SK-N-SH (cell line): ENCODE measurements around the gene ZC3H12A. TPM values are rescaled to one million over a fixed set of nuclear protein-coding genes. Genes with fewer than 3 reads are reported as not detected.

Experiments
- CTCF ChIA-PET: fragments of 300-600, 350-600 bp; formaldehyde crosslinking; extraction: SDS; loops from one replicate; lab custom pipeline; 2021; lab: Yijun Ruan, JAX
- POLR2A ChIA-PET: fragments of 350-600 bp; sonication (Branson Sonifier 250); formaldehyde crosslinking; extraction: SDS; loops from one replicate; lab custom pipeline; 2020; ENCODE audit warnings: antibody characterized with exemption, inconsistent platforms; lab: Yijun Ruan, JAX
- DNase-seq: peaks from one replicate; pipeline ENCODE4 v3.0.0; 2012
- H2AFZ ChIP-seq: fragments of 200-600 bp; sonication (generic); 2 replicates; pipeline ENCODE4 v1.8.1; 2016; ENCODE audit warnings: antibody characterized with exemption, mild to moderate bottlenecking, low read depth
- H3F3A ChIP-seq: fragments of 200-600 bp; sonication (generic); replicated peaks from 2 replicates; pipeline ENCODE3; 2016; ENCODE audit warnings: antibody characterized with exemption, mild to moderate bottlenecking; ENCODE audit not compliant: insufficient read depth
- H3K27ac ChIP-seq, 2 experiments: fragments of 200-500 bp in 1 of 2; fragments of 200-600 bp in 1 of 2; sonication (Bioruptor generic) in 1 of 2; sonication (generic), shearing (Covaris generic) in 1 of 2; 2 replicates each; pipeline versions ENCODE4 v1.5.1 to v1.6.1; 2014 to 2016; ENCODE audit warnings: low read depth in 2 of 2, inconsistent platforms in 1 of 2, low read length in 1 of 2, mild to moderate bottlenecking in 1 of 2, mixed read lengths in 1 of 2
- H3K27me3 ChIP-seq: fragments of 200-600 bp; sonication (generic), shearing (Covaris generic); 2 replicates; pipeline ENCODE4 v1.6.1; 2016; ENCODE audit warnings: mixed run types; ENCODE audit not compliant: insufficient read depth
- H3K36me3 ChIP-seq, 2 experiments: fragments of 200-500 bp in 1 of 2; fragments of 200-600 bp in 1 of 2; sonication (Bioruptor generic) in 1 of 2; sonication (generic) in 1 of 2; replicated peaks in 1 of 2; 2 replicates each; pipeline versions ENCODE3 to v1.5.1; 2014 to 2016; ENCODE audit warnings: low read length in 1 of 2, mild to moderate bottlenecking in 1 of 2; ENCODE audit not compliant: insufficient read depth in 2 of 2, control insufficient read depth in 1 of 2
- H3K4me1 ChIP-seq, 2 experiments: fragments of 200-500 bp in 1 of 2; fragments of 200-600 bp in 1 of 2; sonication (Bioruptor generic) in 1 of 2; sonication (generic), shearing (Covaris generic) in 1 of 2; 2 replicates each; pipeline versions ENCODE4 v1.5.1 to v1.6.1; 2014 to 2016; ENCODE audit warnings: low read depth in 1 of 2, low read length in 1 of 2, mixed run types in 1 of 2; ENCODE audit not compliant: insufficient read depth in 2 of 2, control insufficient read depth in 1 of 2
- H3K4me2 ChIP-seq: fragments of 200-600 bp; sonication (generic), shearing (Covaris generic); 2 replicates; pipeline ENCODE4 v1.6.1; 2017; ENCODE audit warnings: mixed run types
- H3K4me3 ChIP-seq, 2 experiments: fragments of 200-500 bp in 1 of 2; fragments of 200-600 bp in 1 of 2; sonication (Bioruptor generic) in 1 of 2; sonication (generic), shearing (Covaris generic) in 1 of 2; 2 replicates each; pipeline versions ENCODE4 v1.5.1 to v1.8.1; 2014 to 2016; ENCODE audit warnings: low read depth in 2 of 2, inconsistent platforms in 1 of 2, low read length in 1 of 2, mild to moderate bottlenecking in 1 of 2, mixed read lengths in 1 of 2, moderate library complexity in 1 of 2
- H3K79me2 ChIP-seq: fragments of 200-600 bp; sonication (generic); 2 replicates; pipeline ENCODE4 v1.8.1; 2017; ENCODE audit warnings: mild to moderate bottlenecking; ENCODE audit not compliant: insufficient read depth
- H3K9ac ChIP-seq: fragments of 200-600 bp; sonication (generic); 2 replicates; pipeline ENCODE4 v1.6.1; 2017; ENCODE audit warnings: mixed run types
- H3K9me2 ChIP-seq: fragments of 200-600 bp; sonication (generic); 2 replicates; pipeline ENCODE4 v1.6.1; 2017; ENCODE audit warnings: mixed run types
- H3K9me3 ChIP-seq: fragments of 200-600 bp; sonication (generic); 2 replicates; pipeline ENCODE4 v1.6.1; 2017; ENCODE audit warnings: mixed run types, mild to moderate bottlenecking, moderate library complexity
- H4K20me1 ChIP-seq: fragments of 200-600 bp; sonication (generic); 2 replicates; pipeline ENCODE4 v1.6.1; 2017; ENCODE audit warnings: mild to moderate bottlenecking, mixed run types; ENCODE audit not compliant: insufficient read depth
- CHD2 ChIP-seq: fragments of 150-350 bp; IDR thresholded peaks from 2 replicates; pipeline ENCODE4 v1.6.1; 2018; ENCODE audit warnings: low read length; ENCODE audit not compliant: partially characterized antibody
- GATA2 ChIP-seq: sonication (generic); formaldehyde crosslinking; IDR thresholded peaks from 2 replicates; pipeline ENCODE4 v1.5.0; 2020; ENCODE audit warnings: mild to moderate bottlenecking, missing genetic modification reagents
- IRF3 ChIP-seq: fragments of 150-350 bp; IDR thresholded peaks from 2 replicates; pipeline ENCODE4 v1.6.1; 2016; ENCODE audit warnings: mild to moderate bottlenecking, low read depth, low read length
- MXI1 ChIP-seq: IDR thresholded peaks from 2 replicates; pipeline ENCODE4 v1.6.1; 2012; ENCODE audit warnings: mild to moderate bottlenecking, low read depth, low read length, improper control_type of control experiment
- NRF1 ChIP-seq: IDR thresholded peaks from 2 replicates; pipeline ENCODE4 v1.6.1; 2012; ENCODE audit warnings: low read depth, mild to moderate bottlenecking, low read length
- POLR2AphosphoS5 ChIP-seq: IDR thresholded peaks from 2 replicates; pipeline ENCODE4 v1.6.1; 2012; ENCODE audit warnings: low read depth, low read length
- REST ChIP-seq: IDR thresholded peaks from 2 replicates; pipeline ENCODE4 v1.6.1; 2012; ENCODE audit warnings: mild to moderate bottlenecking, low read depth, low read length, moderate library complexity
- RFX5 ChIP-seq: IDR thresholded peaks from 2 replicates; pipeline ENCODE4 v1.6.1; 2012; ENCODE audit warnings: mild to moderate bottlenecking, improper control_type of control experiment, low read length
- SIN3A ChIP-seq: IDR thresholded peaks from 2 replicates; pipeline ENCODE4 v1.6.1; 2012; ENCODE audit warnings: low read depth, mild to moderate bottlenecking, low read length, moderate library complexity, borderline replicate concordance
- TCF12 ChIP-seq: IDR thresholded peaks from 2 replicates; pipeline ENCODE4 v1.4.0; 2012
- YY1 ChIP-seq: IDR thresholded peaks from 2 replicates; pipeline ENCODE4 v1.4.0; 2012; ENCODE audit warnings: low read depth, mild to moderate bottlenecking
- WGBS: methylation state at CpG from one replicate; pipeline ENCODE4 v1.1.6; 2017; ENCODE audit warnings: low lambda C conversion rate; 5-methylcytosine and 5-hydroxymethylcytosine counted together
- polyA plus RNA-seq, 3 experiments: library from polyadenylated mRNA; depleted of rRNA; stranded (reverse); fragments of >200 nt; gene quantifications; 2 replicates each; pipeline ENCODE4 v1.2.3, GENCODE V29; 2012
- TF ChIP-seq, protein P1 (sequence below): fragments of 150-350 bp; IDR thresholded peaks from 2 replicates; pipeline ENCODE4 v1.6.1; 2017; ENCODE audit warnings: antibody characterized with exemption, low read length, low read depth, borderline replicate concordance
- TF ChIP-seq, protein P2 (sequence below): IDR thresholded peaks from 2 replicates; pipeline ENCODE4 v1.4.0; 2012; ENCODE audit warnings: low read depth
- TF ChIP-seq, protein P3 (sequence below): IDR thresholded peaks from 2 replicates; pipeline ENCODE4 v1.4.0; 2012; ENCODE audit warnings: low read depth, borderline replicate concordance

ZC3H12A gene
- polyA plus RNA-seq, 1 of the 3 experiments (the other 2 are of a cell fraction) = 8.9 TPM

- Histone ChIP-seq H3K9ac (no peak overlapping the region), H3K4me2 (no peak overlapping the region), H3K9me3 (no peaks in the 10 kb centered on the region), H3K79me2 (no peaks in the 10 kb centered on the region), H3F3A (peaks cover 7% of the 10 kb centered on the region), H3K4me3 (no peak overlapping the region), H3K9me2 (no peaks in the 10 kb centered on the region), H4K20me1 (no peaks in the 10 kb centered on the region), H3K27ac (no peak overlapping the region), H2AFZ (no peak overlapping the region), H3K27me3 (peaks cover 15% of the 10 kb centered on the region; the same call in 1 of the 2 replicates), H3K36me3 (no peaks in the 10 kb centered on the region), H3K4me1 (no peaks in the 10 kb centered on the region)
- DNase-seq = no peak
- ChIA-PET POLR2A (no interaction called here), CTCF (no interaction called here)
- no peak for TF ChIP-seq GATA2 (CRISPR knock-in tag)
- no peak for TF ChIP-seq MXI1
- TF ChIP-seq TCF12 = no peak
- no peak for TF ChIP-seq REST
- TF ChIP-seq IRF3 = no peak
- TF ChIP-seq, protein P1, sequence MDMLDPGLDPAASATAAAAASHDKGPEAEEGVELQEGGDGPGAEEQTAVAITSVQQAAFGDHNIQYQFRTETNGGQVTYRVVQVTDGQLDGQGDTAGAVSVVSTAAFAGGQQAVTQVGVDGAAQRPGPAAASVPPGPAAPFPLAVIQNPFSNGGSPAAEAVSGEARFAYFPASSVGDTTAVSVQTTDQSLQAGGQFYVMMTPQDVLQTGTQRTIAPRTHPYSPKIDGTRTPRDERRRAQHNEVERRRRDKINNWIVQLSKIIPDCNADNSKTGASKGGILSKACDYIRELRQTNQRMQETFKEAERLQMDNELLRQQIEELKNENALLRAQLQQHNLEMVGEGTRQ = no peak
- no peak for TF ChIP-seq SIN3A
- TF ChIP-seq YY1 = no peak
- TF ChIP-seq POLR2AphosphoS5 = no peak
- no peak for TF ChIP-seq CHD2
- TF ChIP-seq, protein P2, sequence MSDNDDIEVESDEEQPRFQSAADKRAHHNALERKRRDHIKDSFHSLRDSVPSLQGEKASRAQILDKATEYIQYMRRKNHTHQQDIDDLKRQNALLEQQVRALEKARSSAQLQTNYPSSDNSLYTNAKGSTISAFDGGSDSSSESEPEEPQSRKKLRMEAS = no peak
- TF ChIP-seq, protein P3, sequence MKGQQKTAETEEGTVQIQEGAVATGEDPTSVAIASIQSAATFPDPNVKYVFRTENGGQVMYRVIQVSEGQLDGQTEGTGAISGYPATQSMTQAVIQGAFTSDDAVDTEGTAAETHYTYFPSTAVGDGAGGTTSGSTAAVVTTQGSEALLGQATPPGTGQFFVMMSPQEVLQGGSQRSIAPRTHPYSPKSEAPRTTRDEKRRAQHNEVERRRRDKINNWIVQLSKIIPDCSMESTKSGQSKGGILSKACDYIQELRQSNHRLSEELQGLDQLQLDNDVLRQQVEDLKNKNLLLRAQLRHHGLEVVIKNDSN = no peak
- TF ChIP-seq NRF1 = no peak
- no peak for TF ChIP-seq RFX5
- WGBS = 72% methylated on average over 4 of the region's 4 CpGs
Measured at GRCh38 chr1:37442139-37442538, 32.2 kb upstream of the ZC3H12A start.
